ENCODE measurements around the gene CCNL1. TPM values are rescaled to one million over a fixed set of nuclear protein-coding genes. Genes with fewer than 3 reads are reported as not detected.
"Not testable (repeated sequence)": the region's sequence is repeated elsewhere in the genome, so short reads cannot be mapped to it uniquely, and the experiment has no call there.

CCNL1 gene
- total RNA-seq, 1 experiment from 2014 or later, result 291 TPM

GRCh38 chr3:157176934-157177333, 17.0 kb upstream of the CCNL1 start:
- no peaks in the 10 kb centered on the region for H3K9me3 Mint-ChIP-seq (ENCODE audit: low read depth, unreplicated experiment)
- H3K27me3 Mint-ChIP-seq (ENCODE audit: unreplicated experiment), result no peaks in the 10 kb centered on the region
- peaks cover 32% of the 10 kb centered on the region for H3K36me3 Mint-ChIP-seq (ENCODE audit: insufficient read depth, unreplicated experiment)
- intact Hi-C loops (cut with micrococcal nuclease; ENCODE audit: unreplicated experiment), result no loop called here
- peaks cover 31% of the 10 kb centered on the region for H3K4me1 Mint-ChIP-seq (ENCODE audit: low read depth, unreplicated experiment)
- CTCF ChIA-PET, result interaction anchor here (4.8 kb wide), 1 partner anchor 16 kb away, joined by 43 read pairs; the partner anchor contains the start of gene CCNL1
- no peak overlapping the region for H3K4me3 Mint-ChIP-seq (ENCODE audit: low read depth, unreplicated experiment)
- H3K27ac Mint-ChIP-seq (ENCODE audit: unreplicated experiment), result no peak overlapping the region
- TF ChIP-seq, protein P1, sequence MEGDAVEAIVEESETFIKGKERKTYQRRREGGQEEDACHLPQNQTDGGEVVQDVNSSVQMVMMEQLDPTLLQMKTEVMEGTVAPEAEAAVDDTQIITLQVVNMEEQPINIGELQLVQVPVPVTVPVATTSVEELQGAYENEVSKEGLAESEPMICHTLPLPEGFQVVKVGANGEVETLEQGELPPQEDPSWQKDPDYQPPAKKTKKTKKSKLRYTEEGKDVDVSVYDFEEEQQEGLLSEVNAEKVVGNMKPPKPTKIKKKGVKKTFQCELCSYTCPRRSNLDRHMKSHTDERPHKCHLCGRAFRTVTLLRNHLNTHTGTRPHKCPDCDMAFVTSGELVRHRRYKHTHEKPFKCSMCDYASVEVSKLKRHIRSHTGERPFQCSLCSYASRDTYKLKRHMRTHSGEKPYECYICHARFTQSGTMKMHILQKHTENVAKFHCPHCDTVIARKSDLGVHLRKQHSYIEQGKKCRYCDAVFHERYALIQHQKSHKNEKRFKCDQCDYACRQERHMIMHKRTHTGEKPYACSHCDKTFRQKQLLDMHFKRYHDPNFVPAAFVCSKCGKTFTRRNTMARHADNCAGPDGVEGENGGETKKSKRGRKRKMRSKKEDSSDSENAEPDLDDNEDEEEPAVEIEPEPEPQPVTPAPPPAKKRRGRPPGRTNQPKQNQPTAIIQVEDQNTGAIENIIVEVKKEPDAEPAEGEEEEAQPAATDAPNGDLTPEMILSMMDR (IDR thresholded peaks at IDR 0.05; ENCODE audit: unreplicated experiment), result no peak
- no peak for DNase-seq
- no TSS peak for BruUV-seq (replicated peaks)

GRCh38 chr3:157175691-157176507, 16.0 kb upstream of the CCNL1 start:
- peaks cover 32% of the 10 kb centered on the region for H3K36me3 Mint-ChIP-seq (ENCODE audit: insufficient read depth, unreplicated experiment)
- TF ChIP-seq, protein P1 (IDR thresholded peaks at IDR 0.05; ENCODE audit: unreplicated experiment), result no peak
- H3K4me1 Mint-ChIP-seq (ENCODE audit: low read depth, unreplicated experiment), result peaks cover 31% of the 10 kb centered on the region
- intact Hi-C loops (cut with micrococcal nuclease; ENCODE audit: unreplicated experiment), result loop anchor here (1.0 kb wide), 1 partner anchor 16 kb away; the partner anchor contains the start of gene CCNL1
- H3K27ac Mint-ChIP-seq (ENCODE audit: unreplicated experiment), result peak overlapping the region; percentile 92
- no TSS peak for BruUV-seq (replicated peaks)
- H3K27me3 Mint-ChIP-seq (ENCODE audit: unreplicated experiment), result no peaks in the 10 kb centered on the region
- DNase-seq, result peak; percentile 54
- H3K9me3 Mint-ChIP-seq (ENCODE audit: low read depth, unreplicated experiment), result no peaks in the 10 kb centered on the region
- peak overlapping the region; percentile 78 for H3K4me3 Mint-ChIP-seq (ENCODE audit: low read depth, unreplicated experiment)
- CTCF ChIA-PET, result interaction anchor here (0.9 to 4.8 kb wide), 3 partner anchors 13 to 26 kb away, joined by 3 to 43 read pairs (median 19); partner anchors contain the start of gene CCNL1

- no peaks in the 10 kb centered on the region for H3K27me3 Mint-ChIP-seq (ENCODE audit: unreplicated experiment)
- H3K4me1 Mint-ChIP-seq (ENCODE audit: low read depth, unreplicated experiment), result peaks cover 31% of the 10 kb centered on the region
- CTCF ChIA-PET, result interaction anchor here (0.9 to 4.8 kb wide), 4 partner anchors 12 to 29 kb away, joined by 3 to 43 read pairs (median 11); partner anchors contain the start of gene CCNL1
- H3K9me3 Mint-ChIP-seq (ENCODE audit: low read depth, unreplicated experiment), result no peaks in the 10 kb centered on the region
- TF ChIP-seq, protein P1 (IDR thresholded peaks at IDR 0.05; ENCODE audit: unreplicated experiment), result no peak
- H3K27ac Mint-ChIP-seq (ENCODE audit: unreplicated experiment), result peak overlapping the region; percentile 92
- H3K4me3 Mint-ChIP-seq (ENCODE audit: low read depth, unreplicated experiment), result peak overlapping the region; percentile 78
- H3K36me3 Mint-ChIP-seq (ENCODE audit: insufficient read depth, unreplicated experiment), result peaks cover 32% of the 10 kb centered on the region
- peak; percentile 100 for DNase-seq
- intact Hi-C loops (cut with micrococcal nuclease; ENCODE audit: unreplicated experiment), result loop anchor here (1.0 kb wide), 2 partner anchors 9 to 15 kb away; partner anchors contain the start of gene CCNL1
- BruUV-seq (replicated peaks), result no TSS peak
Observed at GRCh38 chr3:157174649-157175498, 14.9 kb upstream of the CCNL1 start.

- intact Hi-C loops (cut with micrococcal nuclease; ENCODE audit: unreplicated experiment), result loop anchor here (1.0 kb wide), 1 partner anchor 8 kb away; no protein-coding TSS in a partner anchor
- Mint-ChIP-seq H3K27ac (ENCODE audit: unreplicated experiment) (peak overlapping the region; percentile 92), H3K4me1 (ENCODE audit: low read depth, unreplicated experiment) (peaks cover 31% of the 10 kb centered on the region), H3K4me3 (ENCODE audit: low read depth, unreplicated experiment) (peak overlapping the region; percentile 78), H3K27me3 (ENCODE audit: unreplicated experiment) (no peaks in the 10 kb centered on the region), H3K36me3 (ENCODE audit: insufficient read depth, unreplicated experiment) (peaks cover 32% of the 10 kb centered on the region), H3K9me3 (ENCODE audit: low read depth, unreplicated experiment) (no peaks in the 10 kb centered on the region)
- TSS peak; percentile 98 for BruUV-seq (replicated peaks)
- DNase-seq, result peak; percentile 40
- CTCF ChIA-PET, result interaction anchor here (1.1 to 4.8 kb wide), 4 partner anchors 11 to 30 kb away, joined by 3 to 43 read pairs (median 11); partner anchors contain the start of gene CCNL1
- TF ChIP-seq, protein P1 (IDR thresholded peaks at IDR 0.05; ENCODE audit: unreplicated experiment), result no peak
Observed at GRCh38 chr3:157174290-157174648, 14.3 kb upstream of the CCNL1 start.

- CTCF ChIA-PET, result interaction anchor here (1.1 to 4.8 kb wide), 3 partner anchors 10 to 28 kb away, joined by 3 to 43 read pairs (median 19); partner anchors contain the start of gene CCNL1
- H3K27me3 Mint-ChIP-seq (ENCODE audit: unreplicated experiment); intact Hi-C loops (cut with micrococcal nuclease; ENCODE audit: unreplicated experiment); DNase-seq; BruUV-seq (replicated peaks); H3K9me3 Mint-ChIP-seq (ENCODE audit: low read depth, unreplicated experiment): not testable (repeated sequence)
- peak overlapping the region; percentile 3 for H3K4me3 Mint-ChIP-seq (ENCODE audit: low read depth, unreplicated experiment)
- H3K27ac Mint-ChIP-seq (ENCODE audit: unreplicated experiment), result peak overlapping the region; percentile 64
- peaks cover 30% of the 10 kb centered on the region for H3K36me3 Mint-ChIP-seq (ENCODE audit: insufficient read depth, unreplicated experiment)
- peaks cover 31% of the 10 kb centered on the region for H3K4me1 Mint-ChIP-seq (ENCODE audit: low read depth, unreplicated experiment)
Observed at GRCh38 chr3:157173343-157173742, 13.4 kb upstream of the CCNL1 start.
